AG10803 (cell line): Measurements from ENCODE around the gene EMC8.

Experiments used
- DNase-seq: peaks from one replicate; pipeline ENCODE4 v3.0.0; 2010; ENCODE audit warnings: low read depth
- H3K4me3 ChIP-seq: 2 replicates; pipeline ENCODE4 v1.5.1; 2011; ENCODE audit warnings: mild to moderate bottlenecking, low read length, control low read depth
- TF ChIP-seq, protein P1 (sequence below): conservative IDR thresholded peaks from 2 replicates; pipeline ENCODE4 v1.5.1; 2011; ENCODE audit warnings: mild to moderate bottlenecking, low read length, control low read depth, inconsistent platforms

The EMC8 gene

DNA sequence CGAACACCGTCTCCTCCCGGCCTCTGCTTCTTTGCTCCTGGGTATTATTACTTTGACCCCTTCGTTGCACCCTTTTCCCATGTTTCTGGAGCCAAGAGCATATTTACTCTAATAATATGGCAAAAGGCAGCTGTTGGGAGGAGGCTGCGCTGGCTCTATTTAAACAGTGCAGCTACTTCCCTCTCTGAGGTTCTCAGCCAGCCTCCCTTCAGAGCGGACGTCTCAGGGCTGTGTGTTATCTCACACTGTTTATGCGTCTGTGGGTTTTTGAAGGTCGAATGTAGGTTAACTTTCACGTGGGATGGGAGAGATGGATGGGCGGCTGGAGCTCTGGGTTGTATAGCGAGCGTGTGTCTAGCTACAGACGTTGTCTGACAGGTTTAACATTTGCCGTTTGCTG is 45.4 kb upstream of the EMC8 start:
- no peak overlapping the region for H3K4me3 ChIP-seq
- TF ChIP-seq, protein P1, sequence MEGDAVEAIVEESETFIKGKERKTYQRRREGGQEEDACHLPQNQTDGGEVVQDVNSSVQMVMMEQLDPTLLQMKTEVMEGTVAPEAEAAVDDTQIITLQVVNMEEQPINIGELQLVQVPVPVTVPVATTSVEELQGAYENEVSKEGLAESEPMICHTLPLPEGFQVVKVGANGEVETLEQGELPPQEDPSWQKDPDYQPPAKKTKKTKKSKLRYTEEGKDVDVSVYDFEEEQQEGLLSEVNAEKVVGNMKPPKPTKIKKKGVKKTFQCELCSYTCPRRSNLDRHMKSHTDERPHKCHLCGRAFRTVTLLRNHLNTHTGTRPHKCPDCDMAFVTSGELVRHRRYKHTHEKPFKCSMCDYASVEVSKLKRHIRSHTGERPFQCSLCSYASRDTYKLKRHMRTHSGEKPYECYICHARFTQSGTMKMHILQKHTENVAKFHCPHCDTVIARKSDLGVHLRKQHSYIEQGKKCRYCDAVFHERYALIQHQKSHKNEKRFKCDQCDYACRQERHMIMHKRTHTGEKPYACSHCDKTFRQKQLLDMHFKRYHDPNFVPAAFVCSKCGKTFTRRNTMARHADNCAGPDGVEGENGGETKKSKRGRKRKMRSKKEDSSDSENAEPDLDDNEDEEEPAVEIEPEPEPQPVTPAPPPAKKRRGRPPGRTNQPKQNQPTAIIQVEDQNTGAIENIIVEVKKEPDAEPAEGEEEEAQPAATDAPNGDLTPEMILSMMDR, result no peak
- DNase-seq, result no peak

DNA sequence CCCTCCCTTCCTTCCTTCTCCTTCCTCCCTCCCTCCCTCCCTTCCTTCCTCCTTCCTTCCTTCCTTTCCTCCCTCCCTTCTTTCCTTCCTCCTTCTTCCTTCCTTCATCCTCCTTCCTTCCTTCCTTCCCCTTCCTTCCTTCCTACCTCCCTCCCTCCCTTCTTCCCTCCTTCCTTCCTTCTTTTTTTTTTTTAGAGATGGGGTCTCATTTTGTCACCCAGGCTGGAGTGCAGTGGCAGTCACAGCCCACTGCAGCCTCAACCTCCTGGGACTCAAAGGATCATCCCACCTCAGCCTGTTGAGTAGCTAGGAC is 44.8 kb upstream of the EMC8 start:
- TF ChIP-seq, protein P1, result no peak
- no peak for DNase-seq
- H3K4me3 ChIP-seq, result no peak overlapping the region

DNA sequence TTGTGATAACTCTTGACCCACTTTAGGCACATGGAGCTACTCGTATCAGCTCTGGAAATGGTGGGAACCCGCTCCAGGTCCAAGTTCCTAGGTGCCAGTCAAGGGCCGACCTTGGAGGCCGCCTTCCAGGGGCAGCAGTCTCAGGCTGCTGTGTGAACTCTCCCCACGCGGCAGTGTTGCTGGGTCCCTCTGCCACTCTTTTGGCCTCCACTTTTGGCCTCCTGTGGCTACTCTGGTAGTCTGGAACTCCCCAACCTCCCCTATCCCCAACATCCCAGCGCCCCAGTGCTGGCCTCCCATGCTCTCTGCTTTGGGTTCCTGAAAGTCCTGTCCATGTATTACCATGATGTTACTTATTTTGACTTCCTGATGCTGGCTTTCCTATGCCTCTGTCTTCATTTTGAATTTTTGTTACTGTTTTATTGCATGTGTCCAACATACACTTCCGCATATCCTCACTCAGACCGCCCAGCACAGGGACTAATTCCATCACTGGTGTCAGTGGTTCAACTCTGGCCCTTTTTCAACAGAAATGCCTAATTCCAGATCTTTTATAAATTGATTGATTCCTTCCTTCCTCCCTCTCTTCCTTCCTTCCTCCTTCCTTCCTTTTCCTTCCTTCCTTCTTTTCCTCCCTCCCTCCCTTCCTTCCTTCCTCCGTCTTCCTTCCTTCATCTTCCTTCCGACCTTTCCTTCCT is 44.3 kb upstream of the EMC8 start:
- DNase-seq, result no peak
- TF ChIP-seq, protein P1, result no peak
- H3K4me3 ChIP-seq, result no peak overlapping the region

DNA sequence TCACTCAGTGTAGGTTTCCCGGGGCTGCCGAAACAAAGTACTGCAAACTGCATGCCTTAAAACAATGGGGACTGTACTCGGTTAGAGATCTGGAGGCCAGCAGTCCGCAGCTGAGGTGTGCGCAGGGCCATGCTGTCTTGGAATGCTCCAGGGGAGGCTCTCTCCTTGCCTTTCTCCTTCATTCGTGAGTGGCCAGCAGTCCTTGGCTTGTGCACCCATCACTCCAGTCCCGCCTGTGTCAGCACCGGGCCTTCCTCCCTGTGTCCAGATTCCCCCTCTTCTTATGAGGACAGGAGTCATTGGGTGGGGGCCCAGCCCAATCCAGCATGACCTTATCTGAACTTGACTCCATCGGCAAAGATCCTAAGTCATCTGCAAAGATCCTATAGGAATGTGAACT is 43.5 kb upstream of the EMC8 start:
- no peak overlapping the region for H3K4me3 ChIP-seq
- no peak for DNase-seq
- TF ChIP-seq, protein P1, result no peak

DNA sequence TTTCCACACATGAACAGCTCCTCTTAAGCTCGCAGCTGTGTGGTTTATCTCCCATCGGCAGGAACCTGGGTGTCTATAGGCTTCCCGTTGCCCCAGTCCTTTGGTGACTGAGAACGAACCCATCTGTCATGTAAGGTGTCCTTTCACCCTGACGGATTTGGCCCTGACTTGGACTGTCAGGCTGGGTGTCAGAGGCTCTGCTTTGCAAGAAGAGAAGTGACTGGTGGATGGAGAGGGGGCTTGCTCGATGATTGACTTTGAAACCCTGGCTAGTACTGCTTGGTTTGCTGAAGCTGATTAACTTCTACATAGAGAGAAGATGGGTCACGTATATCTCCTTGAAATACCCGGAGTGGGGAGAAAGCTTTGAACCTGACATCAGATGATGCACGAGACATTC is 43.1 kb upstream of the EMC8 start:
- no peak overlapping the region for H3K4me3 ChIP-seq
- TF ChIP-seq, protein P1, result no peak
- no peak for DNase-seq

DNA sequence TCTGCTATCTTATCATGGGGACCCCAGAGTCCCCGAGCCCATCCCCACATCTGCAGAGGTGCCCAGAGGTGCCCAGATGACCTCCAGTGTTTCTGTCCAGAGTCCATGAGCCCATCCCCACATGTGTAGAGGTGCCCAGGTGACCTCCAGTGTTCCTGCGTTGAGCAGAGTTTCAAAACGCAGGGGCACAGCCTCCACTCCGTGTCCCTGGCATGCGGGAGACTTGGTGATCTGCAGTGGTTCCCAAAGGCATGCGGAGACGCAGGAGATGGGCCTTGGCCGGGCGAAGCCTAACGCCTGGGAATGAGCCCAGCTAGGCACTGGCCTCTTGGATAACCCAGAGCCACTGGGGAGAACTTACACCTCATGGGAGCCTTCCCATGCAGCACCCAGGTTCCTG is 41.5 kb upstream of the EMC8 start:
- TF ChIP-seq, protein P1, result no peak
- no peak overlapping the region for H3K4me3 ChIP-seq
- no peak for DNase-seq

DNA sequence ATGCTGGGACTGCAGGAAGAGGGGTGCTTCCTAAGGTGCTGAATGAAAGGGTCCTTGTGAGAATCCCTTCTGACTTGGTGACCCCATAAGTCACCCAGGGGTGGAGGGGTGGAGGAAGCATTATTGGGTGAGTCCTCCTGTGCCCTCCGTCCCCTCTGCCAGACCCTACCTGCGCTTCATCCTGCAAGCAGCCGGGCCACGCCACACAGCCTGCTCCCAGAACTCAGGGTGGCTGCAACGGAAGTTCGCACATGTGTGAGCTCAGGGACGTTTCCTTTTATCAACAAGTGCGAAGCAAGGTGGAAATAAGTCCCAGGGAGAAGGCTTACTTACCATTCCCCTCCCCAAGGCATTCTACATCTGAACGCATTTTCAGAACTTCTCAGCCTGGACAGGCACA is 41.1 kb upstream of the EMC8 start:
- no peak for DNase-seq
- H3K4me3 ChIP-seq, result no peak overlapping the region
- TF ChIP-seq, protein P1, result no peak
